NCI-H1694 treated with DMSO at 0.1 percent for 48 hours (cell line): Measurements from ENCODE around the gene SP6.

Experiments used
- DNase-seq: peaks from one replicate; lab custom pipeline; 2025; lab: John Stamatoyannopoulos, UW

The SP6 gene

GRCh38 chr17:47831934-47832327 is 19.0 kb downstream of the SP6 start:
- DNase-seq: no peak

- DNase-seq: peak; percentile 94
Observed at GRCh38 chr17:47831003-47831933, 19.7 kb downstream of the SP6 start, which contains the start of the genes LRRC46 and MRPL10. LRRC46 (plus strand) TSS chr17:47831670; CDS start chr17:47831990, 320 bp downstream. MRPL10 (minus strand) TSS chr17:47831541; CDS start chr17:47831511, 30 bp downstream.

DNA sequence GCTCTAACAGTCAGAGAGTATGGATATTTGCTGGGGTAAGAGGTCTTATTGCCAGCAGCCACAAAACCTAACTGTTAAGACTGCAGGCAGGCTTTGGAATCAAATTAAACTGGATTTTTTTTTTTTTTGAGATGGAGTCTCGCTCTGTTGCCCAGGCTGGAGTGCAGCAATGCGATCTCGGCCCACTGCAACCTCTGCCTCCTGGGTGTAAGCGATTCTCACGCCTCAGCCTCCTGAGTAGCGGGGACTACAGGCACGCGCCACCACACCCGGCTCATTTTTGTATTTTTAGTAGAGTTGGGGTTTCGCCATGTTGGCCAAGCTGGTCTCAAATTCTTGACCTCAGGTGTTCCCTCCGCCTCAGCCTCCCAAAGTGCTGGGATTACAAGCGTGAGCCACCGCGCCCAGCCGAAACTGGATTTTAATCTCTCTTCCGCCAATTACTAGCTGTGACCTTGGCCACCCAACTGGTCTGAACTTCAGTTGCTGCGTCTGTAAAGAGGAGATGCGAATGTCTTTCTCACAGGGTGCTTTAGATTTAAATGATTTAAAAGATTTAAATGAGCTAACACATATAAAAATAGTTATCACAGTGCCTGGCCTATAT is 20.5 kb downstream of the SP6 start:
- no peak for DNase-seq

DNA sequence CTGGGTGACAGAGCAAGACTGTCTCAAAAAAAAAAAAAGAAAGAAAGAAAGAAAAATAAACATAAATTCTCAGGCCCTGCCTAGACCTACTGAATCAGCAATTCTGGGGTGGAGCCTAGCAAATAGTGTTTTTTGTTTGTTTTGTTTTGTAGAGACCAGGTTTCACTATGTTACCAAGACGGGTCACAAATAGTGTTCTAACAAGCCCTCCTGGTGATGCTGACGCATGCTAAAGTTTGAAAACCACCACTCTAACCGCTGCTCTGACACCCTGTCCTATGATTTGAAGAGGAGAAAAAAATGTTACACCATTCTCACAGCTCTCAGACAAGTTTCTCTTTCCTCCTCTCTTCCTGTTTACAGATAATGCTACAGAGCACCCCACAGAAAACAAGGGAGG is 21.1 kb downstream of the SP6 start:
- DNase-seq: no peak

DNA sequence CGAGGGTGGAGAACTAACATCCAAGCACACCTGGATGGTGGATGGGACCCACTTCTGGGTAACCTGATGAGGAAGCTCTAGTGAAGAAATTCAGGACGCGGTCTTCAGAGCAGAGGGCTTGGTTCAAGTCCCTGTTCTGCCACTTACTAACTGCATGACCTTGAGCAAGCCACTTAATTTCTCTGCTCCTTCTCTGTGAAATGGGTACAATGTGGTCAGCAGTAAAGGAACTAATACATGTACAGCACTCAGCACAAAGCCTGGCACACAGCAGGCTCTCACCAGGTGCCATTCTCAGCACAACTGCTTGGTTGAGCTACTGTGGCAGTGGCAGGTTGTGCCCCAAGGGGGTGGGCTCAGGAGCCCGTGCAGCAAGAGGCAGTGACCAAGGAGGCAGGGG is 27.4 kb downstream of the SP6 start:
- DNase-seq: no peak

DNA sequence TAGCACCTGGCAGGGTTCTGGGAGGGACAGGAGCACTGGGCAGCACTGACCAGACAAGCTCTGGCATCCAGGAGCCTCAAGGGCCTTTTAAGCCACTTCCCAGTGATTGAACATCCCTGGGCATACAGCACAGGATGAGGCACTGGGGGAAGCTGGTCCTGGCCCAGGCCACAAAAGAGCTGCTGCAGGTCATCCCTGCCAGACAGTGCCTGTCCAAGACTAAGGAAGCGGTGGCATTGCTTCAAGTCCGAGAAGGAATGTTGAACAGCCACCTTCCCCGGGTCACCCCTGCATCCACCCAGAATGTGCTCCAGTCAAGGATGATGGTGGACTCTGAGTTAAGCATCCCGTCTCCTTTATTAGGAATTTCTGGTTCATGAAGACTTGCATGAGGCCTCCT is 28.2 kb downstream of the SP6 start:
- no peak for DNase-seq

- peak; percentile 65 for DNase-seq
Observed at GRCh38 chr17:47821424-47822391, 29.3 kb downstream of the SP6 start, which contains the start of gene OSBPL7. OSBPL7 (minus strand) TSS chr17:47821794; CDS start chr17:47820278, 1,516 bp downstream.

DNA sequence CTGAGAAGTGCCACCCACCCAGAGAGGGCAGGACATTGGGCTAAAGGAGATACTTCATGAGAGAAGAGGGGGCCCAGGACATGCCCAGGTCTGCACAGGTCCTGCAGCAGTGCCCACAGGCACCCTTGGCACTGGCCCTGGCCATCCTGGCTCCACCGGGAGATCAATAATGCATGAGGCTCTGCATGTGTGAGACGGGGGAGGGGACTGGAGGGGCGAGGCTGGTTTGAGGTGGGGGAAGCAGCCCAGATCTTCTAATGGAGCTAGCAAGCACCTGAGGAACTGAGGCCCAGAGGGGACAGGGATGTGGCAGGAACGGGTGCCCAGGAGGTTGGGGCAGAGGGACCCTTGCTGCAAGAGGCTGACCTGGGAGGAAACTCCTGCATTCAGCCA is 29.9 kb downstream of the SP6 start:
- DNase-seq: no peak

- DNase-seq: no peak
Observed at GRCh38 chr17:47820033-47820789, 30.8 kb downstream of the SP6 start.

GRCh38 chr17:47819475-47819874 is 31.5 kb downstream of the SP6 start:
- no peak for DNase-seq

DNA sequence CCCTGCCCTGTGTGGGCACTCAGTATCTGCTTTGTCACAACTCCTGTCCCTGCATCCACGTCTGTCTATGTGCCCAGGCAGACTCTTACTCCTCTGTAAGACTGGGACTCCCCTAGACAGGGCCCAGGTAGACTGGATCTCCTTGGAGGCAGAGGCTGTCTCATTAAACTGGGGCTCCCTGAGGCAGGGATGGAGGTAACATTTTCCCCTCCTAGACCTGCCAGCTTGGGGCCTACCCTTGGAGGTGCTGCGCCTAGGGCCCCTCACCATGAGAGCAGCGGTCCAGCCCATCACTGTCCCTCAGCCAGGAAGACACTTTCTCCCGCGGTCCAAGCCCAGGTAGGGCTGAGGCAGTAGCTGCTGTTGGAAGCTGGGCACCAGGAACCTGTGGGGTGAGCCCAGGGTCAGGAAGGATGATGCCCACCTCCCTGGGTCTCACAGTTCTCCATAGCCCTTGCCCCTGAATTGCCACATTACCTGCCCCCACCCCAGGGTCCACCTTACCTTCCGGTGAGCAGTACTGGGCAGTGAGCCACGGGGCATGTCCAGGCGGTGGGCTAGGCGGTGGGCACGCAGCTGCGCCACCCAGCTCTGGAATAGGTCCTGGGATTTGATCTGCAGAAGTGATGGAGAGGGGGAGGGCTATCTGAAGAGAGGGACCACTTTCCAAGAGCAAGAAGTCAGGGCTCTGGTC is 32.8 kb downstream of the SP6 start:
- DNase-seq: no peak

DNA sequence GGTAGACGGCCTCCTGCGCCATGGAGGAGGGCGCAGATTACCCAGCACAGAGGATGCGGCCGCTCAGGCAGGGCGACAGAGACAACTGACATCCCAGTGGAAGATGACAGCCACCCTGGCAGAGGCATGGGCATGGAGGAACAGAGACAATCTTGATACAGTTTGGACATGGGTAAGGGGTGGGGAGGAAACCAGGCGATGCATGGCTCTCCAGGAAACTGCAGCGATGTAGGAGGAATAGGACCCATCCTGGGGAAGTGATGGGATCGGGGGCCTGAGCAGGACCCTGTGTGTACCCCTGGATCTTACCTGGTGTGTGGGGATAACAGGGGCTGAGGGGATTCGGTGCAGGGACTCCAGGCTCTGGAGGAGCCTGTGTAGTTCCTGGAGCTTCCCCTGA is 34.0 kb downstream of the SP6 start:
- no peak for DNase-seq

GRCh38 chr17:47816111-47816735 is 34.7 kb downstream of the SP6 start:
- DNase-seq: no peak

- no peak for DNase-seq
Observed at GRCh38 chr17:47815106-47815918, 35.7 kb downstream of the SP6 start.

DNA sequence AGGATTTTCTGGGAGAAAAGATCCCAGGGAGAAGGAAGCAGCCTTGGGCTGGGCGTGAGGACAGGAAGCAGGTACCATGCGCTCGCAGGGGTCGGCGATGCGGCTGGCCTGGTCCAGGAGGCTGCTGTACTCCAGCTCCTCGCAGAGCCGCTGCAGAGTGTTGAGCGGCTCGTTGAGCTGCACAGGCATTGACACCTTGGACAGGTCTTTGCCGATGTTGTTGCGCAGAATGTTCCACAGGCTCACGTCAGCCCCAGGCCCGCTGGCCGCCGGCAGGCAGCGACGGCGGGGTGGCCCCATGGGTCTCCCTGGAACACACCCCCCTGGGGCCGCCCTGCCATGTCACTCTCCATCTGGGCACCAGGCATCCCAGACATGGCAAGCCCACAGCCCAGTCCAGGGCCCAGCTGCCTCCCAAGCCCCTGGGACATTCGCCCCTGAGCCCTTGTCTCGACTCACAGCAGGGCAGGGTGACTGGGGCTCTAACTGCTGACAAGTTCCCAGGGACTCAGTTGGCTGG is 37.4 kb downstream of the SP6 start:
- no peak for DNase-seq

- no peak for DNase-seq
Observed at GRCh38 chr17:47813077-47813476, 37.9 kb downstream of the SP6 start.

DNA sequence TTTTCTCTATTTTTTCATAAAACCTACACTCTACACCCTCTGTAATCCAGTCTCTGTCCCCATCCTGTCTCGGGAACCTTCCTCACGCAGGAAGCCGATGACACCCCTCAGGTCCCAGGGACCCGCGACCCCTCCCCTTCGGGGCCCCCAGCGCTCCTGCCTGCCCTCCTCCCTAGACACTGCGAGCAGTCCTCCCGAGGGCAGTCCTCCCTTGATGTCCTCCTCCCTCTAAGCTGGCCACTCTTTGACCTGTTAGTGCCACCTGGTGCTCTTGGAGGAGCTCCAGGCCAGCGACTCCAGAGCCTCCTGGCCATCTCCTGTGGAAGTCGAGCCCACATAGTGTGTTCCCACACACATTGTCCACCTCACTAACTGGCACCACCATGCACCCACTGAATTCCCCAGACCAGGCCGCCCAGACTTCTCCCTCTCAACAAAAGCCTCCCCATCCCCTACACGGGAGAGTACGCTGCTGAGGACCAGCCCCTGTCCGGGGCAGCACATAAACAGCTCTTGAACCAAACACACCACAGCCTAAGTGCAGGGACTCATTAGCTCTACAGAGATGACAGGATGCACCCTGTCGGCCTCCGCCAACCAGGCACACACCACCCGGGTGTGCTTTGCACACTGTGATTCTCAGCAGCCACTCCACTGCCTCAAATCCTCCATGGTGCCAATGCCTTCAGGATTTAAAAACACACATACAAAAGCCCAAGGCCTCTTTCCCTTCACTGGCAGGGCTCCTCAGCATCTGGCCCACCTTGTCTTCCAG is 38.6 kb downstream of the SP6 start:
- DNase-seq: no peak

DNA sequence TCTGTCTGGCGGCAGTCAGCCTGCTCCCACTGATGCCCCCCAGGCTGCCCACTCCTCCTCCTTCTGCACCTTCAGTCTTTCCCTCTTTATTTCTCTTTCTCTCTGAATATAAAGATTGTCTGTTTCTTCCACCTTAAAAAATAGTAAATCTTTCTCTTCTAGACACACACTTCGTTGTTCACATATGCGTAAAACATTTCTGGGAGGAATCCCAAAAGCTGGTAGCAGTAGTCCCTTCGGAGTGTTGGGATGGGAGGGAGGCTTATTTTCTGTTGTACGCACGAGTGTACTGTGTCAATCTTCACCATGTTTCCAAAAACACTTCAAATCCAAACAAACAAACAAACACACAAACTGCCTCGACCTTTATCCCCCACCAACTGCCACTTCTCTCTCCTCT is 39.3 kb downstream of the SP6 start:
- DNase-seq: no peak
